ENCODE results near the gene PCDHA1. TPM values are rescaled to one million over a fixed set of nuclear protein-coding genes. Genes with fewer than 3 reads are reported as not detected.

PCDHA1 gene
- total and polyA plus RNA-seq, 9 of the 15 experiments (the other 6 are each of a cell fraction or from before 2014, with no cell fraction given): not detected

- Histone ChIP-seq H4K20me1 (replicated peaks; ENCODE audit: control insufficient read depth, insufficient read depth, low read length) (no peaks in the 10 kb centered on the region), H3K27me3 (ENCODE audit: control insufficient read depth in 2 of 2, insufficient read depth in 2 of 2, low read length in 2 of 2) (no peaks in the 10 kb centered on the region), H3K4me3 (no peak overlapping the region), H3K36me3 (ENCODE audit: control insufficient read depth, insufficient read depth, low read length) (no peaks in the 10 kb centered on the region), H3K4me1 (replicated peaks in 1 of 2; ENCODE audit: control insufficient read depth in 2 of 2, insufficient read depth in 2 of 2, low read length in 2 of 2) (no peaks in the 10 kb centered on the region; a peak in 1 of 5 replicates), H3K79me2 (ENCODE audit: control insufficient read depth, insufficient read depth, low read length) (no peaks in the 10 kb centered on the region), H3K4me2 (ENCODE audit: insufficient read depth, low read length) (no peak overlapping the region), H3K9me3 (replicated peaks; ENCODE audit: control insufficient read depth, insufficient read depth, low read depth, low read length) (0 out of 2 replicates have a peak, but pooled peaks cover 2% of the 10 kb centered on the region), H2AFZ (ENCODE audit: low read depth, low read length) (no peak overlapping the region), H3K27ac (ENCODE audit: extremely low read depth, low read depth, low read length) (no peak overlapping the region), H3K9ac (ENCODE audit: insufficient read depth in 1 of 2, low read depth in 2 of 2, low read length in 2 of 2) (no peak overlapping the region), H3K9me1 (ENCODE audit: control insufficient read depth, insufficient read depth, low read length) (no peaks in the 10 kb centered on the region)
- ATAC-seq (no peak), DNase-seq (ENCODE audit: extremely low read depth in 1 of 4, low spot score in 3 of 4) (no peak), FAIRE-seq (no peak)
- WGBS (ENCODE audit: insufficient coverage, low coverage, missing lambda C conversion rate): 31% methylated on average over 31 of the region's 41 CpGs
- TF ChIP-seq ZBTB26 (CRISPR knock-in tag; IDR thresholded peaks at IDR 0.05) (no peak), ETS2 (tag; IDR thresholded peaks at IDR 0.05; ENCODE audit: borderline replicate concordance, poor library complexity, severe bottlenecking) (no peak), FOXK2 (conservative IDR thresholded peaks at IDR 0.05 in 1 of 2, IDR thresholded peaks at IDR 0.05 in 1 of 2; ENCODE audit: low read depth in 2 of 2) (no peak), ETV5 (CRISPR knock-in tag; IDR thresholded peaks at IDR 0.05; ENCODE audit: low read depth) (no peak), POU5F1 (IDR thresholded peaks at IDR 0.05; ENCODE audit: borderline replicate concordance, low read depth, low read length, partially characterized antibody) (no peak), STAT6 (CRISPR knock-in tag; IDR thresholded peaks at IDR 0.05) (no peak), E2F6 (IDR thresholded peaks at IDR 0.05; ENCODE audit: borderline replicate concordance in 1 of 2, extremely low read depth in 1 of 2, insufficient read depth in 1 of 2, insufficient read length in 1 of 2, low read depth in 1 of 2, low read length in 1 of 2, poor library complexity in 1 of 2, severe bottlenecking in 1 of 2) (no peak), TFAP4 (CRISPR knock-in tag; IDR thresholded peaks at IDR 0.05; ENCODE audit: borderline replicate concordance) (no peak), MEF2A (IDR thresholded peaks at IDR 0.05; ENCODE audit: control insufficient read depth, low read depth, low read length) (no peak)
- ChIA-PET CTCF (ENCODE audit: low intra/inter-chr PET ratio) (no interaction called here), POLR2A (no interaction called here)
- no TSS peak for BruUV-seq (replicated peaks)
- in situ Hi-C loops (cut with MboI) (no loop called here), intact Hi-C loops (cut with micrococcal nuclease) (no loop called here)
Observed at GRCh38 chr5:140883373-140883772, 97.4 kb downstream of the PCDHA1 start.

Measured in K562 (cell line).